ENCODE data around the gene EXOC6. TPM values are rescaled to one million over a fixed set of nuclear protein-coding genes. Genes with fewer than 3 reads are reported as not detected.

EXOC6 gene
- total RNA-seq, 4 donors from 2014 or later = 5.9 to 16.6 (median 11.2) TPM

GRCh38 chr10:93086289-93086688 is 238.0 kb downstream of the EXOC6 start:
- TF ChIP-seq EP300 (IDR thresholded peaks at IDR 0.05) (no peak), CTCF (IDR thresholded peaks at IDR 0.05) (no peak), POLR2A (IDR thresholded peaks at IDR 0.05) (no peak)
- WGBS, 2 donors = 90 to 91% methylated on average over 6 of the region's 6 CpGs
- Histone ChIP-seq H3K4me3 (no peak overlapping the region), H3K27ac (no peak overlapping the region), H3K27me3 (no peaks in the 10 kb centered on the region), H3K36me3 (no peaks in the 10 kb centered on the region), H3K4me1 (no peaks in the 10 kb centered on the region), H3K9me3 (no peaks in the 10 kb centered on the region)
- DNase-seq (ENCODE audit: low spot score in 2 of 2) = no peak

GRCh38 chr10:93087846-93088245 is 239.5 kb downstream of the EXOC6 start:
- H3K4me1 ChIP-seq = no peaks in the 10 kb centered on the region
- WGBS, 2 donors = 37 to 39% methylated on average over 3 of the region's 3 CpGs
- no peaks in the 10 kb centered on the region for H3K27me3 ChIP-seq
- no peak for DNase-seq (ENCODE audit: low spot score in 2 of 2)
- H3K27ac ChIP-seq = no peak overlapping the region
- H3K36me3 ChIP-seq = no peaks in the 10 kb centered on the region
- TF ChIP-seq POLR2A (IDR thresholded peaks at IDR 0.05) = no peak
- TF ChIP-seq EP300 (IDR thresholded peaks at IDR 0.05) = no peak
- H3K4me3 ChIP-seq = no peak overlapping the region
- H3K9me3 ChIP-seq = no peaks in the 10 kb centered on the region

GRCh38 chr10:93088466-93088865 is 240.1 kb downstream of the EXOC6 start:
- Histone ChIP-seq H3K27me3 (no peaks in the 10 kb centered on the region), H3K36me3 (no peaks in the 10 kb centered on the region), H3K9me3 (no peaks in the 10 kb centered on the region), H3K4me1 (no peaks in the 10 kb centered on the region), H3K4me3 (no peak overlapping the region), H3K27ac (no peak overlapping the region)
- no peak for DNase-seq (ENCODE audit: low spot score in 2 of 2)
- WGBS, 2 donors = 67 to 74% methylated on average over 4 of the region's 4 CpGs
- TF ChIP-seq POLR2A (IDR thresholded peaks at IDR 0.05) = no peak
- no peak for TF ChIP-seq CTCF (IDR thresholded peaks at IDR 0.05)
- no peak for TF ChIP-seq EP300 (IDR thresholded peaks at IDR 0.05)

GRCh38 chr10:93090619-93091018 is 242.3 kb downstream of the EXOC6 start:
- H3K9me3 ChIP-seq = no peaks in the 10 kb centered on the region
- H3K36me3 ChIP-seq = no peaks in the 10 kb centered on the region
- DNase-seq (ENCODE audit: low spot score in 2 of 2) = no peak
- H3K27ac ChIP-seq = no peak overlapping the region
- no peak overlapping the region for H3K4me3 ChIP-seq
- WGBS, 2 donors = 89 to 90% methylated on average over 2 of the region's 2 CpGs
- H3K4me1 ChIP-seq = no peaks in the 10 kb centered on the region
- TF ChIP-seq CTCF (IDR thresholded peaks at IDR 0.05) = no peak
- no peak for TF ChIP-seq POLR2A (IDR thresholded peaks at IDR 0.05)
- TF ChIP-seq EP300 (IDR thresholded peaks at IDR 0.05) = no peak
- H3K27me3 ChIP-seq = no peaks in the 10 kb centered on the region

- no peaks in the 10 kb centered on the region for H3K36me3 ChIP-seq
- H3K9me3 ChIP-seq = no peaks in the 10 kb centered on the region
- 95% methylated on average over 3 of the region's 3 CpGs for WGBS, 2 donors
- TF ChIP-seq CTCF (IDR thresholded peaks at IDR 0.05) = no peak
- no peak for TF ChIP-seq POLR2A (IDR thresholded peaks at IDR 0.05)
- no peak for TF ChIP-seq EP300 (IDR thresholded peaks at IDR 0.05)
- no peaks in the 10 kb centered on the region for H3K27me3 ChIP-seq
- no peak overlapping the region for H3K4me3 ChIP-seq
- no peak overlapping the region for H3K27ac ChIP-seq
- H3K4me1 ChIP-seq = no peaks in the 10 kb centered on the region
- DNase-seq (ENCODE audit: low spot score in 2 of 2) = no peak
These were observed 243.6 kb downstream of the EXOC6 start for GRCh38 chr10:93091960-93092359.

- H3K27me3 ChIP-seq = no peaks in the 10 kb centered on the region
- no peaks in the 10 kb centered on the region for H3K4me1 ChIP-seq
- no peak overlapping the region for H3K4me3 ChIP-seq
- DNase-seq (ENCODE audit: low spot score in 2 of 2) = no peak
- 55 to 60% methylated on average over 1 of the region's 1 CpG for WGBS, 2 donors
- H3K36me3 ChIP-seq = no peaks in the 10 kb centered on the region
- no peak overlapping the region for H3K27ac ChIP-seq
- no peak for TF ChIP-seq CTCF (IDR thresholded peaks at IDR 0.05)
- no peak for TF ChIP-seq POLR2A (IDR thresholded peaks at IDR 0.05)
- TF ChIP-seq EP300 (IDR thresholded peaks at IDR 0.05) = no peak
- no peaks in the 10 kb centered on the region for H3K9me3 ChIP-seq
These were observed 246.9 kb downstream of the EXOC6 start for GRCh38 chr10:93095225-93095624.
